Endothelial cell of umbilical vein (primary cell): ENCODE results near the gene SDCBP2. TPM values are rescaled to one million over a fixed set of nuclear protein-coding genes. Genes with fewer than 3 reads are reported as not detected.

Source experiments
- BruUV-seq: library from RNA; stranded (reverse); fragments of 400-500 nt; replicated peaks from 2 replicates; lab custom pipeline; 2021; lab: Mats Ljungman, UMichigan
- CTCF ChIA-PET: fragments of 300-600, 350-600 bp; sonication (Branson Sonifier 250); formaldehyde crosslinking; loops from one replicate; lab custom pipeline; 2021; ENCODE audit warnings: antibody characterized with exemption, inconsistent platforms; lab: Charles Lee
- POLR2A ChIA-PET: fragments of 300-600, 350-600 bp; sonication (Branson Sonifier 250); formaldehyde crosslinking; loops from one replicate; lab custom pipeline; 2021; ENCODE audit warnings: antibody characterized with exemption, inconsistent platforms; lab: Charles Lee
- DNase-seq: peaks from one replicate; pipeline ENCODE4 v3.0.0-alpha.2; 2011; ENCODE audit warnings: low read depth, low spot score
- FAIRE-seq: peaks from 2 replicates; lab custom pipeline; 2011; peaks lifted over from hg19 to GRCh38; lab: Jason Lieb, UNC
- H2AFZ ChIP-seq: 2 replicates; pipeline ENCODE4 v1.6.0; 2012; ENCODE audit warnings: low read depth, low read length, control low read depth, inconsistent platforms
- H3K27ac ChIP-seq: 2 replicates; pipeline ENCODE4 v1.5.1; 2011; ENCODE audit warnings: low read depth, mild to moderate bottlenecking, control low read depth, low read length, moderate library complexity; ENCODE audit not compliant: insufficient read depth
- H3K27me3 ChIP-seq, 2 experiments: 2 replicates each; pipeline versions ENCODE4 v1.6.0 to v1.6.1; 2011; ENCODE audit warnings: low read length in 2 of 2, mixed read lengths in 1 of 2; ENCODE audit not compliant: control insufficient read depth in 2 of 2, insufficient read depth in 2 of 2
- H3K36me3 ChIP-seq, 2 experiments: 2 replicates in 1 of 2; 3 replicates in 1 of 2; pipeline ENCODE4 v1.5.1; 2011; ENCODE audit warnings: low read length in 2 of 2, mild to moderate bottlenecking in 1 of 2, moderate library complexity in 1 of 2; ENCODE audit not compliant: control insufficient read depth in 2 of 2, insufficient read depth in 2 of 2; ENCODE audit errors: extremely low read depth in 1 of 2
- H3K4me1 ChIP-seq: 3 replicates; pipeline ENCODE4 v1.5.1; 2011; ENCODE audit warnings: mild to moderate bottlenecking, low read length; ENCODE audit not compliant: control insufficient read depth, insufficient read depth; ENCODE audit errors: extremely low read depth
- H3K4me2 ChIP-seq: 2 replicates; pipeline ENCODE4 v1.6.1; 2011; ENCODE audit warnings: low read length, control low read depth, mixed read lengths; ENCODE audit not compliant: insufficient read depth
- H3K4me3 ChIP-seq, 3 experiments: fragments of 200-600 bp in 1 of 3; sonication (generic), shearing (Covaris generic) in 1 of 3; replicated peaks in 1 of 3; 2 replicates each; pipeline ENCODE4 v1.5.1; 2011 to 2016; ENCODE audit warnings: control low read depth in 3 of 3, low read length in 3 of 3, mild to moderate bottlenecking in 2 of 3, inconsistent platforms in 1 of 3, low read depth in 1 of 3, moderate library complexity in 1 of 3; ENCODE audit not compliant: insufficient read depth in 1 of 3
- H3K79me2 ChIP-seq: 2 replicates; pipeline ENCODE4 v1.6.0; 2012; ENCODE audit warnings: low read length, inconsistent platforms; ENCODE audit not compliant: control insufficient read depth, insufficient read depth
- H3K9ac ChIP-seq: replicated peaks from 2 replicates; pipeline ENCODE3; 2011; ENCODE audit warnings: low read length, control low read depth; ENCODE audit not compliant: insufficient read depth; ENCODE audit errors: extremely low read depth
- H3K9me1 ChIP-seq: replicated peaks from 3 replicates; pipeline ENCODE4 v1.6.0; 2011; ENCODE audit warnings: mild to moderate bottlenecking, low read length; ENCODE audit not compliant: control insufficient read depth, insufficient read depth; ENCODE audit errors: extremely low read depth
- H3K9me3 ChIP-seq: replicated peaks from 2 replicates; pipeline ENCODE4 v1.5.1; 2012; ENCODE audit warnings: low read length, inconsistent platforms; ENCODE audit not compliant: control insufficient read depth, insufficient read depth
- H4K20me1 ChIP-seq: replicated peaks from 2 replicates; pipeline ENCODE3; 2011; ENCODE audit warnings: mild to moderate bottlenecking, low read length; ENCODE audit not compliant: control insufficient read depth, insufficient read depth; ENCODE audit errors: extremely low read depth
- CTCF ChIP-seq, 2 donors: IDR thresholded peaks; 1 replicate in 1 of 2; 2 replicates in 1 of 2; pipeline ENCODE4 v1.5.1; 2011; ENCODE audit warnings: low read length in 2 of 2, mild to moderate bottlenecking in 2 of 2, moderate library complexity in 2 of 2, control low read depth in 1 of 2, inconsistent platforms in 1 of 2, low read depth in 1 of 2; ENCODE audit not compliant: insufficient read depth in 1 of 2; ENCODE audit errors: extremely low read depth in 1 of 2
- FOS ChIP-seq: IDR thresholded peaks from 2 replicates; pipeline ENCODE4 v1.6.1; 2011; ENCODE audit warnings: mild to moderate bottlenecking, low read length, moderate library complexity, borderline replicate concordance; ENCODE audit not compliant: insufficient read depth
- GATA2 ChIP-seq: IDR thresholded peaks from 2 replicates; pipeline ENCODE4 v1.7.0; 2011; ENCODE audit warnings: low read depth, mild to moderate bottlenecking, moderate library complexity, mixed read lengths, low read length; ENCODE audit not compliant: insufficient read length, insufficient read depth
- MAX ChIP-seq: IDR thresholded peaks from 2 replicates; pipeline ENCODE4 v1.6.1; 2011; ENCODE audit not compliant: insufficient read depth, insufficient read length
- MYC ChIP-seq: IDR thresholded peaks from one replicate; pipeline ENCODE4 v1.6.1; 2011; ENCODE audit warnings: mild to moderate bottlenecking, low read depth, low read length
- POLR2A ChIP-seq: IDR thresholded peaks from 2 replicates; pipeline ENCODE4 v1.6.1; 2012; ENCODE audit warnings: low read depth, mild to moderate bottlenecking, control low read depth, low read length
- POLR2AphosphoS5 ChIP-seq: IDR thresholded peaks from 2 replicates; pipeline ENCODE4 v1.6.1; 2012; ENCODE audit warnings: low read depth, mild to moderate bottlenecking, control low read depth, low read length, moderate library complexity; ENCODE audit not compliant: insufficient read depth
- dilution Hi-C: fragments of 300-500 bp; cut with MboI; formaldehyde crosslinking; loops from one replicate; pipeline ENCODE4 v1.15.0; 2019; ENCODE audit warnings: low sequenced_read_pairs; ENCODE audit not compliant: extremely low pct_ligation_motif_present
- intact Hi-C: fragments of 100-400 bp; cut with micrococcal nuclease; formaldehyde crosslinking; loops from one replicate; pipeline ENCODE4 v1.10.0; 2022
- polyA plus RNA-seq, 4 experiments: library from polyadenylated mRNA; depleted of rRNA in 3 of 4; stranded (reverse) in 3 of 4; unstranded in 1 of 4; fragments of >200 nt; gene quantifications; 2 replicates each; pipeline versions ENCODE4 v1.2.1 to v1.2.3, GENCODE V29; 2011 to 2012; ENCODE audit warnings: missing spikeins in 1 of 4
- total RNA-seq: library from RNA; stranded (reverse); gene quantifications from 2 replicates; pipeline ENCODE4 v1.2.3, GENCODE V29; 2021

Gene SDCBP2
- total and polyA plus RNA-seq, 2 donors (not counting 3 experiments of a cell fraction or from before 2014, with no cell fraction given), result 6.9 to 9.0 TPM

- dilution Hi-C loops (loop anchor here (25.0 kb wide), 1 partner anchor 116 kb away; no protein-coding TSS in a partner anchor), intact Hi-C loops (loop anchor here (5.0 kb wide), 1 partner anchor 94 kb away; the partner anchor contains the start of gene RAD21L1)
- Histone ChIP-seq H2AFZ (no peak overlapping the region), H3K9ac (no peak overlapping the region), H4K20me1 (no peaks in the 10 kb centered on the region), H3K9me1 (no peaks in the 10 kb centered on the region), H3K9me3 (no peaks in the 10 kb centered on the region), H3K36me3 (no peaks in the 10 kb centered on the region), H3K4me3 (no peak overlapping the region), H3K27me3 (no peaks in the 10 kb centered on the region), H3K4me2 (no peak overlapping the region), H3K79me2 (peaks cover 1% of the 10 kb centered on the region), H3K27ac (no peak overlapping the region), H3K4me1 (peaks cover 35% of the 10 kb centered on the region)
- FAIRE-seq, result no peak
- BruUV-seq, result no TSS peak
- no peak for DNase-seq
- ChIA-PET POLR2A (no interaction called here), CTCF (interaction anchor here (0.8 to 2.2 kb wide), 4 partner anchors 8 to 116 kb away, joined by 3 to 21 read pairs (median 6); no protein-coding TSS in a partner anchor)
- TF ChIP-seq GATA2 (no peak), MYC (no peak), POLR2A (no peak)
Observed at GRCh38 chr20:1320902-1321653, 7.9 kb downstream of the SDCBP2 start.

GRCh38 chr20:1320016-1320415 is 8.9 kb downstream of the SDCBP2 start:
- Histone ChIP-seq H3K9ac (no peak overlapping the region), H3K27ac (no peak overlapping the region), H3K4me1 (peaks cover 32% of the 10 kb centered on the region), H4K20me1 (no peaks in the 10 kb centered on the region), H3K4me2 (no peak overlapping the region), H3K9me1 (no peaks in the 10 kb centered on the region), H3K79me2 (no peaks in the 10 kb centered on the region), H3K36me3 (no peaks in the 10 kb centered on the region), H3K9me3 (no peaks in the 10 kb centered on the region), H2AFZ (no peak overlapping the region), H3K27me3 (no peaks in the 10 kb centered on the region), H3K4me3 (no peak overlapping the region)
- dilution Hi-C loops, result loop anchor here (25.0 kb wide), 1 partner anchor 117 kb away; no protein-coding TSS in a partner anchor
- ChIA-PET CTCF (interaction anchor here (1.4 kb wide), 1 partner anchor 183 kb away, joined by 5 read pairs; no protein-coding TSS in a partner anchor), POLR2A (no interaction called here)
- no TSS peak for BruUV-seq
- TF ChIP-seq GATA2 (no peak), POLR2A (no peak), CTCF (IDR thresholded peaks at IDR 0.05; ENCODE audit: extremely low read depth in 1 of 2, insufficient read depth in 1 of 2, low read depth in 1 of 2, low read length in 2 of 2) (no peak), MYC (no peak), FOS (no peak), POLR2AphosphoS5 (no peak), MAX (no peak)
- DNase-seq, result no peak
- intact Hi-C loops, result loop anchor here (5.0 kb wide), 1 partner anchor 93 kb away; the partner anchor contains the start of gene RAD21L1
- no peak for FAIRE-seq
